Activated CD4-positive, alpha-beta T cell treated with anti-CD3 and anti-CD28 coated beads, Interleukin-2, amount 50 U/mL, for 1 hour (primary cell): ENCODE measurements around the gene CCDC154.
"Not testable (repeated sequence)": the region's sequence is repeated elsewhere in the genome, so short reads cannot be mapped to it uniquely, and the experiment has no call there.

Source experiments
- DNase-seq: peaks from one replicate; pipeline ENCODE4 v3.0.0-alpha.2; 2020

The CCDC154 gene

DNA sequence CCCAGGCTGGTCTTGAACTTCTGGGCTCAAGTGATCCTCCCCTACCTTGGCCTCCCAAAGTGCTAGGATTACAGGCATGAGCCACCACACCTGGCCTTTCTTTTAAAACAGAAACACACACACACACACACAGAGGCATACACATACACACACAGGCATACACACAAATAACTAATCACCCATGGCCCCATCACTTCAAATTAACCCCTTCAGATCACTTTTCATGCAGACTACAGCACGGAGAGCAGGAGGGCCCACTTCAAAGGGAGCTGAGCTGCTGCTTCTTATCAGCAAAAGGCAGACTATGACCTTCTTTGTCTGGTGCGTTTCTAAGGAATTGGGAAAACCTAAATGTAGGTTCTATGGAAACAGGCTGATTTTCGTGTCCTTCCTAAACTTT lies 28.6 kb upstream of the CCDC154 start:
- DNase-seq, result no peak

DNA sequence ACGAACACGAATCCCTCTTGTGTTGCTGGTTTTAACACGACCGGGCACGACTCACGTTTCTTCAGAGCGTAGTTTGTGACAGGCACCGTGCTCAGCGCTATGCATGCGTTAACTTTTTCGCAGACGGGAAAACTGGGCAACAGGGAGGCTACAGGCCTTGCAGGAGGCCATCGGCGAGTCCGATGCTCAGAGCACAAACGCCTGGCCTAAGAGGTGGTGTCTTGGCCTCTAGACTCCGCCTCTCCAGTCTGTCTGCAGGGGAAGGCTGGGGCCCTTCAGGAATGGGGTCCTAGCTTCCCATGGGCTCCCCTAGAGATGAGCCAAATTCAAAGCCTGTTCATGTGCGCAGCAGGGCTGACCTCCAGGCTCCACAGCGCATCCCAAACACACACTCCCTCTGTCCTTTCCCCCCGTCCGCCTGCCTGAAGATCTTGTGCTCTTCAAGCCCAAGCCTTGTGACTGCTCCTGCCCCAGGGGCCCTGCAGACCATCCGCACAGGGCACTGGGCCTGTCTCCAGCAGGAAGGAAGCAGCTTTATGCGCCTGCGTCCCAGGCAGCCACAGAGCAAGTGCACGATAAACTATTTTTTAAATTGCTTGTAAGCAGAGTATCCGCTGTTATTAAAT lies 27.3 kb upstream of the CCDC154 start:
- no peak for DNase-seq

DNA sequence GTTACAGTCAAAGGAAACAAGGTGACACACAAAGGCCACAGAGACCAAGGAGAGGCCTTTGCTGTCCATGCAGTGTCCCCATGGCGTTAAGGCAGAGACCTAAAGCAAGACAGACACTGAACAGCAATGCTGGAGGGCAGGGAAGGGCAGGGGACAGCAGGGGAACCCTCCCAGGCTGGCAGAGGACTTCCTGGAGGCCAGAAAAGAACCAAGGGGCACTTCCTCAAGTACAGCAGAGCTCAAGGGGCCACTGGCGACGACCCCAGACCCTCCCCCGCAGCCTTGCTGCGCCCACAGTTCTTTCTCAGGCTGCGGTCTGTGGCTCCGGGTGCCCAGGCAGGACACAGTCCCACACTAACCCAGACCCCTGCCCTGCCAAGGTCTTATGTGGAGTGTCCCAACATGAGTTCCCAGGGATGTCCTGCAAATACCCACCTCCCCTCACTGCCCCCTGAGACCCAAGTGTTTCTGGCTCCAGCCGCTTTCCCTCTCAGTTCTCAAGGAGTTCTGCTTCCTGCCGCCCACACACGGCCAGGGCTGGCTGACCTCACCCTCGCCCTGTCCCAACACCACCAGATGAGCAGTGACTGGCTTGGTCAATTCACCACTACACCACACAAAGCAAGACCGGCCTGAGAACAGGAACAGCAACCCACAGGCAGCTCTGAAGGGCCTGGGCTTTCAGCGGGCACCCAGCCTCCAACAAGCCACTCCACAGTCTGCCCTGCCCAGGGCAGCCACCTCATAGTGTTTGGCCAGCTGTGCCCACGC lies 26.3 kb upstream of the CCDC154 start:
- DNase-seq, result no peak

DNA sequence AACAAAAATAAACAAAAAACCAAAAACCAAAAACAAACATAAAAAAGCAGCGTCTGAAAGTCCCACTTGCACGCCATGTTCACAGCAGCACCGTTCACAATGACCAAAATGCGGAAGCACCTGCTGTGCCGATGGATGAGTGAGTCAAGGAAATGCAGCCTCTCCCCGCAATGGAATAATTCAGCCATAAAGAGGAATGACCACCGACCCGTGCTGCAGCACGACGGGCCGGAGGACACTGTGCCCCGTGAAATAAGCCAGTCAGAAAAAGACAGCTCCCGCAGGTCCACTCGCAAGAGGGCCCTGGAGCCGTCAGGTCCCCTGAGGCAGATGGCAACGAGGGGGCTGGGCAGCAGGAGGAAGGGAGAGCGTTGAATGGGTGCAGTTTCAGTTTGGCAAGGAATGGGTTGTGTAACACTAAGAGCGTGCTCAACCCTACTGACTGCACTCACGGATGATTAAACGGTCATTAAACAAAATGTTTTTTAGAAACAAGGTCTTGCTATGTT lies 25.4 kb upstream of the CCDC154 start:
- DNase-seq, result no peak

DNA sequence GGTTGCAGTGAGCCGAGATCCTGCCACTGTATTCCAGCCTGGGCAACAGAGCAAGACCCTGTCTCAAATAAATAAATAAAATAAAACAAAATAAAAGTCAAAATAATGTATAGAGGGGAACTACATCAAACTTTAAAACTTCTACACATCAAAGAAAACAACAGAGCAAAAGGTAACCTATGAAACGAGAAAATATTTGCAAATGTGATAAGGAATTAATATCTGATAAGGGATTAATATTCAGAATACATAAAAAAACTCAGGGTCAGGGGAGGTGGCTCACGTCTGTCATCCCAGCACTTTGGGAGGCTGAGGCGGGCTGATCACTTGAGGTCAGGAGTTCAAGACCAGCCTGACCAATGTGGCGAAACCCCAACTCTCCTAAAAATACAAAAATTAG lies 24.8 kb upstream of the CCDC154 start:
- DNase-seq, result not testable (repeated sequence)

DNA sequence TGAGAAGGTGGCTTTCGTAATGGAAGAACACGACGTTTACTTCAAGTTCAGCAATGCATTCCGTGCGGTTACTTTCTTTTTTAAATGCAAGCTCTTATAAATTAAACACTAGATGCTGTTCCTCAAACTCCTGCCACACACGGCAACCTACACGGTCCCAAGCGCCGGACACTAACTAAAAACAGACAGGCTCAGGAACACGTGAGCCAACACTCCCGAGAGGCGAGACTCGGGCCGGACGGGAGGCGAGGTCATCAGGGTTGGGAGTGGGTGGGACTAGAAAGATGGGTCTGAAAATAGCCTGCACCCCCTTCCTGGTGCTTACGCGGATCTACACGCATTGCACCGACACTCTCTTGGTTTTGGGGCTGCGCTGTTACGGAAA lies 24.1 kb upstream of the CCDC154 start:
- no peak for DNase-seq

DNA sequence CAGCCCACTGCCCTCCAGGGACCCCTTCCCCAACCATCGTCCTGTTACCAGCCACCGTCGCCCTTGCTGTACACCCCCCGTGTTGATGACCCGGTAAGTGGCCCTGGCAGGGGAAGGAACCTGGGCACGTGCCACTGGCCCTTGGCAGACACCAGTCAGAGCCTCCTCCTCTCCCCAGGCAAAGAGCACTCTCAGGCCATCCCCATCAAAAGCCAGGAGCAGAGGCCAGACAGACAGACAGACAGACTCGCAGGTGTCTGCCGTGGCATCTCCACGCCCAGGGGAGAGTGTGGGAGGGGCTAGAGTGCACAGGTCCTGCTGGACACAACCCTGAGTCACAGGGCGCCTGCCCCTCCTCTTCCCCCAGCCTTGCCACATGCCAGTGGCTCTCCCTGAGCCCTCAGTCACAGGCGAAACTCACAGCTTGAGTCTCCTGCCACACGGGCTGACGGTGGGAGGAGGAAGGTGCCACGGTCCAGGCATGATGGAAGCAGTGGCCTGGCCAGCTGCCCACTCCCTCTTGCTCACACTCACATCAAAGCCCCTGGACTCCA lies 22.7 kb upstream of the CCDC154 start:
- DNase-seq, result no peak

DNA sequence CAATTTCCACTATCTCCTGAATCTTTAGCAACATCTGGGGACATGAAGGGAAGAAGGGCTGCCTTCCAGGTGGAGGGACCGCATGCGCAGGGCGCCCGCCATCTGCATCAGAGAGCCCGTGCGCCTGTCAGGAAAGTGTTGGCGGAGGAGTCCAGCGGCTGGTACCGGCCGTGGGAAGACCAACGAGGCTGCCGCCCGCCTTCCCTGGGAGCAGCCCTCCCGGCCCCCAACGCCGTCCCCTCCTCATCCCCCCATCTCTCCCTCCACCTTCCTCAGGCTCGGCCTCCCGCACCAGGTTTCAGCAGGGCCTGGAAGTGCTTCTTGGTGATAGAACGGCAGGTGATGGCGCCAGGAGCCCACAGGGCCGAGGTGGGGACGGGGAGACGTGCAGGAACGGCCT lies 21.7 kb upstream of the CCDC154 start:
- DNase-seq, result no peak

DNA sequence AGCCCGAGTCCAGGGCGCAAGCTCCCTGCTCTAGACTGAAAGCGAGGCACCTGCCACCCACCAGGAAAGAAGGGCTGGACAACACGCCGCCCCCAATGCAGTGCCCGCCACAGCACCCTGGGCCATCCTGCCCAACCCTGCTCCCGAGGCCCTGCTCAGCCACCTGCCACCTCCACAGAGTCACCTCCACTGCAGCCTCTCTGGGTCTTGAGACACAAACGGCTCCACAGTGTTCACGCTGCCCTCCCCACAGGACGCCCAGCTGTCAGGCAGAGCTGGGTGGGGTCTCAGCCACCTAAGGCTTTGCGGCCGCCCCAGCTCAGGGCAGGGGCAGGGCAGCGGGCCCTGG lies 21.2 kb upstream of the CCDC154 start:
- no peak for DNase-seq

DNA sequence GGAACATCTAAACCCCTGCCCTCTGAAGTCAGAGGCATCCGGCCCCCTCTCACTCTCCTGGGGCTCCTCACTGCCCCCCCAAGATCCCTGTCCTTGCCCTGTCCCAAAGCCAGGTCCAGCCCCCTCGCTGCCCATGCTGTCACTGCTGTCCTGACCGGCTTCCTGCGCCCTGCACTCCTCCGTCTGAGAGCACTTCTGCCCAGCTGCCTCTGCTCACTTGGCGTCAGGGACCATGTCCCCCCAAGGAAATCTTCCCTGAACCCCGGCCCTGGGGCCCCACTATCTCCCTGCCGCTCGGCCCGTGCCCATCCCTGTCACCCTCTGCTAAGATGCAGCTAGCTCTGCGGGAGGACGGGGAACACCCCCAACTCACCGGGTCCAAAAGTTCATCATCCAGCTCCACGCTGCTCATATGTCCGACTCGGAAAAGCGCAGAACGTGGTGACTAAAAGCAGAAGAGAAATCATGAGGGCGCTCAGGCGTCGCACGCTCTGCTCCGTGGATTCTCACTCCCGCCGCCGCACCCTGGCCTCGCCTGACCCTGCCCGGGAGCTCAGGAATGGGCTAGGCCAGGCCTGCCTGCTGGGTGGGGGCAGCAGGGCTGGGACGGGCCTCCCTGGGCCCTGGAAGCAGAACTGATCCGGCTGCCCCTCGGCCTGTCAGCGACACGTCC lies 20.7 kb upstream of the CCDC154 start:
- DNase-seq, result no peak

DNA sequence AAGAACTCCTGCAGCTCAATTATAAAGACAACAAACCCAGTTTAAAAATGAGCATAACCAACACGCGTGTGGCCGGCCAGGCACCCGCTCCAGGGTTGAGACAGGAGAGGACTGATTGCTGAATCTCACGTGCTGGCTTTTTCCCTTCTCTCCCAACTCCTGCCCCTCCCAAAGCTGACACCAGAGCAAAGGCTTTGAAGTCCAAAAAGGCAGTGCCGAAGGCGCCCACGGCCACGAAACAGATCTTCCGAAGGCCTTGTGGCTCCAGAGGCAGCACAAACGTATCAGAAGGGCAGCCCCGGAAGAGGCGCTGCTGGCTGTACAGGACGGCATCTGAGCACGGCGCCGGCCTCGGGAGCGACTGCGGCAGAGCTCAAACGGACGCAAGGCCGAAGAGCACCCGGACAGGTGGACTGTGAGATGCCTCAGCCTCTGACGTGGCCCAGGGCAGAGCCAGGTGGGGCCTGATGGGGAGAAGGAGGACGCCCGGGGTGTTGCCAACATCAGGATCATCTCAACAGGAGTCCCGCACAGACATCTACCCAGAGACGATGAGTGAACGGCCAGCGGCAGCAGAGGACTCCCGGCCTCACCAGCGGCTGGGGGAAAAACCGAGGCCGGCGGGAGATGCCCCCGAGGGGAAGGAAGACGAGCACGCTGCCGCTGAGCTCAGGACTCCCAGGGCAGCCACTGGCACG lies 20.0 kb upstream of the CCDC154 start:
- DNase-seq, result no peak

DNA sequence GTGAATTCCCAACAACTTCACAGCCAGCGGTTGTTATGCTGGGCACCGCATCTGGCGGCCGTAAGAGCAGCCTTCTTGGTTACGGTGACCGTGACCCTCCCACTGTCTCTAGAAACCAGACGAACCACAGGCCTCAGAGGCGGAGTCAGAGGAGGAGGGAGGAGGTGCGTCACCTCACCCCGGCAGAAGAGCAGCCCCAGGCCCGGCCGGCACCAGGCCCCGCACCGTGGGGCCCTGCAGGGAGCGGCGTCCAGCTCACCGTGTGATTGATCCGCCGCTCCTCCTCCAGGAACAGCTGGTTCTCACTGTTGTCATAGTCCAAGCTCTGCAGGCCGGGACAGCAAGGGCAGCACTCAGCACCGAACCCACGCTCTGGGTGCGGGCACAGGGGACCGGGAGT lies 16.8 kb upstream of the CCDC154 start:
- DNase-seq, result no peak

DNA sequence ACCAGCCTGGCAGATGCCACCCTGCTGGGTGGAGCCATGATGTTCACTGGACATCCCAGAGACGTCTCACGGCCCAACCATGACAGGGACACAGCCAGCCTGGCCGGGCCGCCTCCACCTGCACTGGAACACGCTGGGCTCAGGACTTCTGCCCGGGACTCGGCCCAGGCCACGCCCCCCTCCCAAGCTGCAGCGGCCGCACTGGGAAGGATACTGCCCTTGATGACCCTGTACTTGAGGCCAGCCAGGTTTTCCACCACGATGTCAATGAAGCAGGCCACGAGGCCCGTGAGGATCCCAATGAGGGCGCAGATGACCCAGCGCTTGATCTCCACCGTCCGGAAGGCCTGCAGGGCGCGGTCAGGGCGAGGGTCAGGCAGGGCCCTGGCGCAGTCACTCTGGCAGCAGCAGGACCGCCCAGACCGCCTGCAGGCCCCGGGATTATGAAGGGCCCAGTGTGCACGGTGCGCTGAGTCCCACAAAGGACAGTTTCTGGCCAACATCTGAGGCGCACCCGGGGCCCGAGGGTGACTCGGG lies 16.3 kb upstream of the CCDC154 start:
- DNase-seq, result no peak

DNA sequence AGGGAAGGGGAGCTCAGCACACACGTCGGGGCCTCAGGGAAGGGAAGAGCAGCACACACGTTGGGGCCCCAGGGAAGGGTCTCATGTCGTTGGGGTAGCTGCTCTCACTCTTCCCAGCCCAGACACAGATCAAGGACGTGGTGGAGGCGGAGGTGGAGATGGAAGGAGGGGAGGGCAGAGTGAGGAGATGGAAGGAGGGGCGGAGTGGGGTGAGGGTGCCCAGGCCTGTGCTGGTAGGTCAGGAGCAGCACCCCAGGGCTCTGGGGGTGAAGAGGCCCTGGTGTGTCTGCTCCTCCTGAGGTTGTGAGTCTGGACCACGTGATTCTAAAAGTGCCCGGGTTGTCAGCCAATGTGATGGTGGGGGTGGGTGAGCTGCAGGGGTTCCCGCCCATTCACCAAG lies 15.6 kb upstream of the CCDC154 start:
- DNase-seq, result no peak

DNA sequence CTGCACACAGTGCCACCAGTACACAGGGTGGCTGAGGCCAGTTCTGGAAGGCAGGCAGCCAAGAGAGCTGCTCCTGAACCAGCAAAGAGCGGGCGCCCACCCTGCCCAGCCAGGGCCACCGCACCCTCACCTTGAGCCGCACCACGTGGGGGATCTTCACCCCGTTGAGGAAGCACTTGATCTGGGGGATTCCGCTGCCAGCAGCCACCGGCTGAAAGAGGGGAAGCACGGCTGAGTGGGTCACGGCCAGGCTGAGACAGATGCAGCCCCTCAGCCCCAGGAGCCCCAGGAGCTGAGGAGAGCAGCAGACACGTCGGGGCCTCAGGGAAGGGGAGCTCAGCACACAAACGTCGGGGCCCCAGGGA lies 14.6 kb upstream of the CCDC154 start:
- DNase-seq, result no peak

DNA sequence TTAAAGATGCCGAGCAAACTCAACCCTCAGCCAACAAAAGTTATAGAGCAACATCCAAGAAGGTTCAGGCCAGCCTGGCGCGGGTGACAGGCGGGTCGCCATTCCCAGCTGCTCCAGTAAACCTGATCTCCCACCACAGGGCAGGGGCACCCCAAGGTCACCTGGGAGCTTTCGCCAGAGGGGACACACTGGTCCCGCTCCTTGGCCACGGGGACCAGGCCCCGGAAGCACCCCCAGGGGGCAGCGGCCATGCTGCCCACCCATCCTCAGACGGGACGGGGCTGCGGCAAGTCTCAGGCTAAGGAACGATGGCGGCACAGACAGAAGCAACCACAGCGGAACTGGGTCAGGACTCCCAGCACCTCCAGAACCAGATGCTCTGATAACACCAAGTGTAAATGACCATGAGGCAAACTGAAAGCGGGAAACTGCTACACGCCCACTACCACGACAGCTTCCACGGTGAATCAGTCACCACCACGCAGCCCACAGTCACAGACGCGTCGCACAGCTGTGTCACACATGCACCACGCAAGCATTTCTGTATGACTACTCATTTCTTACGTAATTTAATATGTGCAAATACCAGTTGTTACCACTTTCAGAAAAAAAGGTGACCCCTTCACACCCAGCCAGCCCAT lies 14.1 kb upstream of the CCDC154 start:
- no peak for DNase-seq

DNA sequence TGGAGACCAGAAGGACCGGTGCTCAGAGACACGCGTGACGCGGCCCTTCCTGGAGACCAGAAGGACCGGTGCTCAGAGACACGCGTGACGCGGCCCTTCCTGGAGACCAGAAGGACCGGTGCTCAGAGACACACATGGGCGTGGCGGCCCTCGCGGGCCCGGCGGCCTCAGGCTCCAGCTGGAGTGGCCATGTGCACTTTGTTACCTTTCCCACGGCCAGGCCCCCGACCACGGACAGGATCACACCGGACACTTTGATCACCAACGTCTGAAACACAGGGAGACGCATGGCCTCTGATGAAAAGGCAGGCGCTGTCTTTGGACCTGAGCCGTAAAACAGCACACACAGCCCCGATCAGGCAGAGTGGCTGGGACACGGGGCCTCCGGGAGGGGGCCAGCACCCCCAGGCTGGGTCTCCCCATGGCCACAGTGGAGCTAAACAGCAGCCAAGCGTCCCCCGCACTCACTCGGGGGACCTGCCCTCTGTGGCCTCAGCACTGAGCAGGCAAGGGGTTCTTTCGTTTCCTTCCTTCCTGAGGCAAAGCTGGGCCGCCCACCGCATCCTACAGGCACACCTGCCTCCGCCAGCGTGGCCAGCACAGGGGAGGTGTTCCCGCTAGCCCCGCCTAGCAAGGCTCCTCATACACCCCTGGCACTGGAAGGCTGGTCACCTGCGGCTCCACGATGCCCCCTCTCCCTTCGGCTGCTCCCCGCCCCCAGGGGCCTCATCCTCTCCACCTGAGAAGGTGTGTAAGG lies 13.3 kb upstream of the CCDC154 start:
- no peak for DNase-seq

DNA sequence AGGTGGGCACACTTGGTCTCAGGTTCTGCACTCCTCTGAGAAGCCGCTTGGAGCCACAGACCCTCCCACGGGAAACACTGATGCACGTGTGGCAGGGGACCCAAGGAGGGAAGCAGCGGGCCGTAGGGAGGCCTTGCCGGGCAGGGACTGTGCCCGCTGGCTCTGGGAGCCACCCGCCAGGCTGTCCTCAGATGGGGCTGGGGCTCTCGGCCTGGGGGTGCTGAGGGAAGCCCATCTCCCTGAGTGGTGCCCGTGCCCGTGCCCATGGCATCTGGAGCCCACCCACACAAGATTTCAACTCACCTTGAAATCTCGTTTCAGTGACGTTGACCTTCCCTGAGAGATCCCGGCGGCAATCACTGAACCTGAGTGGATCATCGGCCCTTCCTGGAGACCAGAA lies 12.6 kb upstream of the CCDC154 start:
- no peak for DNase-seq

DNA sequence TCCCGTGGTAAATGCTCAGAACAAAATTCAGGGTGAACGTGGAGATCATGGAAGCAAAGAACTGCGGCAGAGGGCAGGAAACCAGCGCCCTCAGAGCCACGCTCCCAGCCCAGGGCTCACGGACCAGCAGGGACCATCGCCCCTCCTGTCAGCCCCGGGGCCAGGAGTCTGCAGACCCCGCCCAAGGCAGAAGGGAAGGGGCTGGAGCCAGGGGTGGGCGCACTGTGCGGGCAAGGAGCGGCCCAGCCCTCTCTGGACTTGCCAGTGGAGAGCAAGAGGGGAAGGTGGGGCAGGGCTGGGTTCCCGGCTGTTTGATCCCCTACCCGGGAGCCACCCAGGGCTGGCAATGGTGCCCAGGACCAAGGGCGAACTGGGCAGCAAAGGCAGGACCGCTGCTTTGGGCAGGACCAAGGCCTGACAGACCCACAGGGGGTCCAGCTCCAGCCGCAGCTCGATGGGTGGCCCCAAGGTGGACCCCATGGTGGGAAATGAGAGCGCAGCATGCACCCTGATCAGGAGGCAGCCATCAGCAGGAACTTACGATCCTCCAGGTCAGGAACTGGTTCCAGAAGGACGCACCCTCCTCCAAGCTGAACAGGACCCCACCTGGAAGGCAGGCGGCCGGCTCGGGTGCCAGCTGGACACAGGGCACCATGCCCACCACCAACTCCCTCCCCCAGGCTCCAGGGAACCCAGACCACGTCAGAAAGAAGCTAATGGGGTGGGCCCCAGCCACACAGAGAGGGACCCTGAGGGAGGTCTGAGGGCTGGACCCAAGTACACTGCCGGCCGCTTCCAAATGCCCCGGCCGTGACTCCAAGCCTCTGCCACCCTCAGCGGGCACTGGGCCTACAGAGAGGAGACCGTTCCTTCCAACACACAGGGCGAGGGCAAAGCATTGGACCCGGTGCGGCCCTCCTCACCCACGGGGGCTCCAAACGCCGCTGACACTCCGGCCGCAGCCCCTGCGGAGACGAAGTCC lies 11.1 kb upstream of the CCDC154 start:
- no peak for DNase-seq

DNA sequence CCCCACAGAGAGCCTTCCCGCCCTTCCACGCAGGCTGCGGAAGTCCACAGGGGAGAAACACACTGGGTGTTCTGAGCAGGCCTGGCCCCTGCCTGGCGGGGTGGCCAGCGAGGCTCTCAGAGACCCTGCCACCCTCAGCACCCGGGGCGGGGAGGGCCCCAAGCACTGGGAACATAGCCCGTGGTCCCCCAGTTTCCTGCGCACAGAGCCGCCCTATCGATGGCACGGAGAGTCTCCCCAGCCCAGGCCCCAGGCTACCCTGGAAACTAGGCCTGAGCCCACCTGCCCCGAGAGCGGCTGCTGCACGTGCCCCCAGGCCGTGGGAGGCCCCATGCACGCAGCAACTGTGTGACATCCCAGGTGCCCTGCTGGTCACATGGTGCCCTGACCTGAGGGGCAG lies 10.2 kb upstream of the CCDC154 start:
- no peak for DNase-seq

DNA sequence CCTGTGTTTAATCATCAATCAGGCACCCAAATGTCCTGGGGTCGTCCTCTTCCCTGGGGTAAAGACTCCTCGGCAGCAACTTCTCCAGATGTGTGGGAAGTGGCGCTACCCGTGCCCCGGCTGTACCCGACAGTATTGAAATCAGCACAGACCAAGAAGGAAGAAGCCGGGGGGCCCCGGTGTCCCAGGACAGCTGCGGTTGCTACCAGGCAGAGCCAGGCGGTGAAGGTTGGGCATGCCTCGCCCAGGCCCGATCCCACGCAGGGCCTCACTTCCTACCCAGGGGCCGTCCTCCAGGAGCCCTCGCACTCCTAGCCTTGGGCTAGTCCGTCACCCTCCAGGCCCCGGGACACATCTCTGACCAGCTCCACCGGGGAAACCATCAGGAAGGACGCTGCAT lies 9.0 kb upstream of the CCDC154 start:
- DNase-seq, result no peak
